Panc1 (cell line): ENCODE results near the gene DCAF6.

Experiments used
- CTCF ChIP-seq: fragments of 450-650 bp; IDR thresholded peaks from 2 replicates; pipeline ENCODE4 v1.5.1; 2017; ENCODE audit warnings: mild to moderate bottlenecking
- REST ChIP-seq, 2 experiments: IDR thresholded peaks; 2 replicates each; pipeline ENCODE4 v1.6.1; 2011 to 2012; ENCODE audit warnings: low read depth in 2 of 2, control low read depth in 1 of 2, low read length in 1 of 2, mild to moderate bottlenecking in 1 of 2, moderate library complexity in 1 of 2; ENCODE audit not compliant: insufficient read depth in 1 of 2

- TF ChIP-seq CTCF = no peak
- no peak for TF ChIP-seq REST (IDR thresholded peaks at IDR 0.05; ENCODE audit: insufficient read depth in 1 of 2, low read depth in 2 of 2, low read length in 1 of 2)
Observed at GRCh38 chr1:168045311-168045710, 108.8 kb downstream of the DCAF6 start.
